Measurements from ENCODE around the gene CCNH. TPM values are rescaled to one million over a fixed set of nuclear protein-coding genes. Genes with fewer than 3 reads are reported as not detected.

Gene CCNH
- polyA plus RNA-seq, 1 of the 3 experiments (the other 2 are of a cell fraction): 29.1 TPM

DNA sequence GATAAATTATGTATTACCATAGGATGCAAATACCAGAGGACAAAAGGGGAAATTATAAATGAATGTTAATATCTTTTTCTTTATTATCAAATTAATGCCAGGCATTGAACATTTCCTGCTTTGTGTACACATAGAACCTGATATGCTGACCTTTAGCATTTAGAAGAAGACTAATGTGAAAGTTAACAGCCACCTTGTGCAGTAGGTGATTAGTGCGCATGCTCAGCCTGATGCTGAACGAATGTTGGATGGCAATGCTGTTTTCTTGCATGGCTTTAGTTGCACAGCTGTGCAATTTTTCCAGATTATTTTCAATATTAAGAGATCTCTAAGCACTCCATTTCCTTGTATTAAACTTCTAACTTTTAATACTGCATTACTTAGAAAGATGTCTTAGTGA, 45.5 kb downstream of the CCNH start:
- Histone ChIP-seq H3K27me3 (ENCODE audit: insufficient read depth) (no peaks in the 10 kb centered on the region), H3K4me3 (ENCODE audit: low read depth in 2 of 2, low read length in 1 of 2) (no peak overlapping the region), H3F3A (replicated peaks; ENCODE audit: insufficient read depth) (peaks cover 29% of the 10 kb centered on the region), H2AFZ (ENCODE audit: low read depth) (no peak overlapping the region), H3K4me1 (ENCODE audit: control insufficient read depth in 1 of 2, insufficient read depth in 2 of 2, low read depth in 1 of 2, low read length in 1 of 2) (no peaks in the 10 kb centered on the region), H3K27ac (ENCODE audit: low read depth in 2 of 2, low read length in 1 of 2) (no peak overlapping the region), H3K36me3 (replicated peaks in 1 of 2; ENCODE audit: control insufficient read depth in 1 of 2, insufficient read depth in 2 of 2, low read length in 1 of 2) (peaks cover 78 to 98% of the 10 kb centered on the region in 2 experiments), H4K20me1 (ENCODE audit: insufficient read depth) (no peaks in the 10 kb centered on the region), H3K9ac (no peak overlapping the region), H3K9me2 (no peaks in the 10 kb centered on the region), H3K4me2 (no peak overlapping the region), H3K9me3 (no peaks in the 10 kb centered on the region), H3K79me2 (ENCODE audit: insufficient read depth) (peaks cover 20% of the 10 kb centered on the region)
- ChIA-PET CTCF (no interaction called here), POLR2A (no interaction called here)
- TF ChIP-seq TCF12 (IDR thresholded peaks at IDR 0.05) (no peak), JUND (IDR thresholded peaks at IDR 0.05) (no peak)
- no peak for DNase-seq
- 95% methylated on average over 2 of the region's 2 CpGs for WGBS (ENCODE audit: low lambda C conversion rate)

DNA sequence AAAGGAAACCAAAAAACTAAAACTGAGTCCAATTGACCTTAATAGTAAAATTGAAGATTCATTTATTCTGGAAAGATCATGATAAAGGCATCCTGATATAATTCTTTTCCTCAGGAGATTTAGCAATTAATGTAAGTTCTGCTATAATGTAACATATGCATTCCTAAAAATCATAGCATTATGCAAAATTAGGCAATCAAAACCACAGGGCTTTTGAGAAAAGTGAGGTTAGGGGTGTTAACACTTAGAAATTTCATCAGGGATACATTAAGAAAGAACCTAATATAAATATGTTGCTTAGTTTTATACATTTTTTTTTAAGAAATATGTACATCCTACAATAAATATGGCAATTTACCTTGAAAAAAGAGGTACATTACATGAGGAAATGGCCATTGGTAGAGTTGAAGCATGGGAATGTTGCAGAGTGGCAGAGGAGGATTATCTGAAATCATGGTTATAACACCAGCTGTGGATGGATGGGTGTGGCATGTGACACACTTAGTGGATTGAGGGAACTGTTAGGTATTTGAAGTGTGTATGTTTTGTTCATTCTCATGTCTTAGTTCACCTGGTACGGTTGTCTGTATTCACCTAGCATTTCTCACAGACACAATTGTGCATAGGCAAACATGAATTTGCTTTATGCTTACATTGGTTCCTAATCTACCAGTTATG, 51.1 kb downstream of the CCNH start:
- Histone ChIP-seq H4K20me1 (ENCODE audit: insufficient read depth) (no peaks in the 10 kb centered on the region), H3K36me3 (replicated peaks in 1 of 2; ENCODE audit: control insufficient read depth in 1 of 2, insufficient read depth in 2 of 2, low read length in 1 of 2) (peaks cover 59 to 85% of the 10 kb centered on the region in 2 experiments), H3K4me3 (ENCODE audit: low read depth in 2 of 2, low read length in 1 of 2) (no peak overlapping the region), H3K9me2 (no peaks in the 10 kb centered on the region), H3K9me3 (no peaks in the 10 kb centered on the region), H3K9ac (no peak overlapping the region), H2AFZ (ENCODE audit: low read depth) (no peak overlapping the region), H3K79me2 (ENCODE audit: insufficient read depth) (peaks cover 34% of the 10 kb centered on the region; the same call in 1 of the 2 replicates), H3K27ac (ENCODE audit: low read depth in 2 of 2, low read length in 1 of 2) (no peak overlapping the region), H3K27me3 (ENCODE audit: insufficient read depth) (no peaks in the 10 kb centered on the region), H3K4me1 (ENCODE audit: control insufficient read depth in 1 of 2, insufficient read depth in 2 of 2, low read depth in 1 of 2, low read length in 1 of 2) (no peaks in the 10 kb centered on the region; a peak in 2 of 4 replicates), H3K4me2 (no peak overlapping the region), H3F3A (replicated peaks; ENCODE audit: insufficient read depth) (peaks cover 28% of the 10 kb centered on the region)
- ChIA-PET CTCF (no interaction called here), POLR2A (no interaction called here)
- WGBS (ENCODE audit: low lambda C conversion rate): 100% methylated on average over 1 of the region's 1 CpG
- TF ChIP-seq MEF2A (IDR thresholded peaks at IDR 0.05; ENCODE audit: borderline replicate concordance, low read depth): no peak
- TF ChIP-seq RCOR1 (IDR thresholded peaks at IDR 0.05; ENCODE audit: low read length): no peak
- TF ChIP-seq GABPA (IDR thresholded peaks at IDR 0.05; ENCODE audit: low read depth): no peak
- TF ChIP-seq GATA2 (CRISPR knock-in tag; IDR thresholded peaks at IDR 0.05): no peak
- no peak for TF ChIP-seq EP300 (IDR thresholded peaks at IDR 0.05; ENCODE audit: borderline replicate concordance in 1 of 2, low read depth in 1 of 2, low read length in 1 of 2)
- no peak for TF ChIP-seq TCF12 (IDR thresholded peaks at IDR 0.05)
- no peak for TF ChIP-seq SIN3A (IDR thresholded peaks at IDR 0.05; ENCODE audit: borderline replicate concordance, low read depth, low read length)
- no peak for TF ChIP-seq RXRA (IDR thresholded peaks at IDR 0.05; ENCODE audit: borderline replicate concordance, low read depth)
- TF ChIP-seq JUND (IDR thresholded peaks at IDR 0.05): no peak
- no peak for TF ChIP-seq CHD2 (IDR thresholded peaks at IDR 0.05; ENCODE audit: low read length, partially characterized antibody)
- TF ChIP-seq, protein P1, sequence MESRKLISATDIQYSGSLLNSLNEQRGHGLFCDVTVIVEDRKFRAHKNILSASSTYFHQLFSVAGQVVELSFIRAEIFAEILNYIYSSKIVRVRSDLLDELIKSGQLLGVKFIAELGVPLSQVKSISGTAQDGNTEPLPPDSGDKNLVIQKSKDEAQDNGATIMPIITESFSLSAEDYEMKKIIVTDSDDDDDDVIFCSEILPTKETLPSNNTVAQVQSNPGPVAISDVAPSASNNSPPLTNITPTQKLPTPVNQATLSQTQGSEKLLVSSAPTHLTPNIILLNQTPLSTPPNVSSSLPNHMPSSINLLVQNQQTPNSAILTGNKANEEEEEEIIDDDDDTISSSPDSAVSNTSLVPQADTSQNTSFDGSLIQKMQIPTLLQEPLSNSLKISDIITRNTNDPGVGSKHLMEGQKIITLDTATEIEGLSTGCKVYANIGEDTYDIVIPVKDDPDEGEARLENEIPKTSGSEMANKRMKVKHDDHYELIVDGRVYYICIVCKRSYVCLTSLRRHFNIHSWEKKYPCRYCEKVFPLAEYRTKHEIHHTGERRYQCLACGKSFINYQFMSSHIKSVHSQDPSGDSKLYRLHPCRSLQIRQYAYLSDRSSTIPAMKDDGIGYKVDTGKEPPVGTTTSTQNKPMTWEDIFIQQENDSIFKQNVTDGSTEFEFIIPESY (IDR thresholded peaks at IDR 0.05; ENCODE audit: borderline replicate concordance, low read depth): no peak
- no peak for DNase-seq
